NCI-H146 treated with DMSO at 0.1 percent for 48 hours (cell line): Measurements from ENCODE around the gene F12.
A peak's percentile ranks its signal among the peaks of the same experiment; 100 is the strongest.

Experiments used
- DNase-seq: peaks from one replicate; lab custom pipeline; 2025; ENCODE audit not compliant: unreplicated experiment; lab: John Stamatoyannopoulos, UW

F12 gene

GRCh38 chr5:177446200-177447065, 37.1 kb upstream of the F12 start, which contains the start of gene PRR7:
Gene PRR7 (plus strand): TSS chr5:177446814. CDS start chr5:177455068, 8,254 bp downstream.
- peak; percentile 29 for DNase-seq

- DNase-seq: no peak
These were observed 36.5 kb upstream of the F12 start for GRCh38 chr5:177445917-177446199.

- DNase-seq: no peak
These were observed 35.9 kb upstream of the F12 start for GRCh38 chr5:177445052-177445916.

GRCh38 chr5:177444106-177445051, 35.0 kb upstream of the F12 start:
- DNase-seq: no peak

- DNase-seq: no peak
These were observed 34.0 kb upstream of the F12 start for GRCh38 chr5:177443144-177443983.

- no peak for DNase-seq
These were observed 32.9 kb upstream of the F12 start for GRCh38 chr5:177442066-177442826.

- no peak for DNase-seq
These were observed 31.8 kb upstream of the F12 start for GRCh38 chr5:177440990-177441780.

- DNase-seq: no peak
These were observed 31.0 kb upstream of the F12 start for GRCh38 chr5:177440211-177440989.

GRCh38 chr5:177439518-177440053, 30.2 kb upstream of the F12 start:
- no peak for DNase-seq

GRCh38 chr5:177438468-177438867, 29.1 kb upstream of the F12 start:
- DNase-seq: no peak

GRCh38 chr5:177437623-177438022, 28.3 kb upstream of the F12 start:
- no peak for DNase-seq

- no peak for DNase-seq
These were observed 26.6 kb upstream of the F12 start for GRCh38 chr5:177435847-177436536.

GRCh38 chr5:177434942-177435738, 25.8 kb upstream of the F12 start:
- no peak for DNase-seq

- no peak for DNase-seq
These were observed 25.1 kb upstream of the F12 start for GRCh38 chr5:177434437-177434836.

- DNase-seq: no peak
These were observed 24.4 kb upstream of the F12 start for GRCh38 chr5:177433658-177434217.
